Natural killer cell (primary cell): Measurements from ENCODE around the gene ZNF770. TPM values are rescaled to one million over a fixed set of nuclear protein-coding genes. Genes with fewer than 3 reads are reported as not detected.

Source experiments
- ATAC-seq, 3 donors: fragments of 150-1000 bp in 2 of 3; fragments of 200-7000 bp in 1 of 3; cut with Tn5 transposase; 1 replicate in 1 of 3; 2 replicates in 2 of 3; pipeline ENCODE4 v1.10.0; 2021; ENCODE audit warnings: mild to moderate bottlenecking in 2 of 3, moderate library complexity in 2 of 3
- DNase-seq, 2 donors: peaks; one replicate each; pipeline versions ENCODE4 v3.0.0 to v3.0.0-alpha.2; 2013 to 2021; ENCODE audit warnings: mixed read lengths in 1 of 2
- H3K27ac ChIP-seq: one replicate; pipeline ENCODE4 v1.5.1; 2013; ENCODE audit warnings: mild to moderate bottlenecking, low read length
- H3K27me3 ChIP-seq: one replicate; pipeline ENCODE4 v1.6.1; 2013; ENCODE audit warnings: low read length; ENCODE audit not compliant: control insufficient read depth, insufficient read depth
- H3K36me3 ChIP-seq: one replicate; pipeline ENCODE4 v1.6.1; 2013; ENCODE audit warnings: low read length; ENCODE audit not compliant: control insufficient read depth, insufficient read depth
- H3K4me1 ChIP-seq: one replicate; pipeline ENCODE4 v1.6.1; 2013; ENCODE audit warnings: low read length; ENCODE audit not compliant: control insufficient read depth, insufficient read depth
- H3K4me3 ChIP-seq: one replicate; pipeline ENCODE4 v1.5.1; 2013; ENCODE audit warnings: low read length
- H3K9me3 ChIP-seq: one replicate; pipeline ENCODE4 v1.6.1; 2013; ENCODE audit warnings: low read length; ENCODE audit not compliant: control insufficient read depth, insufficient read depth
- H3K27ac Mint-ChIP-seq, 2 donors: one replicate each; pipeline ENCODE4 v1.8.0; 2022; ENCODE audit warnings: mild to moderate bottlenecking in 2 of 2, mixed read lengths in 2 of 2, moderate library complexity in 1 of 2
- H3K27me3 Mint-ChIP-seq, 2 donors: one replicate each; pipeline ENCODE4 v1.8.0; 2022; ENCODE audit warnings: low read depth in 2 of 2, mixed read lengths in 2 of 2
- H3K36me3 Mint-ChIP-seq: one replicate; pipeline ENCODE4 v1.8.0; 2022; ENCODE audit warnings: mixed read lengths
- H3K4me1 Mint-ChIP-seq, 2 donors: one replicate each; pipeline ENCODE4 v1.8.0; 2022; ENCODE audit warnings: mixed read lengths in 2 of 2
- H3K4me3 Mint-ChIP-seq: one replicate; pipeline ENCODE4 v1.8.0; 2022; ENCODE audit warnings: mild to moderate bottlenecking, moderate library complexity, mixed read lengths
- H3K9me3 Mint-ChIP-seq, 2 donors: one replicate each; pipeline ENCODE4 v1.8.0; 2022; ENCODE audit warnings: mixed read lengths in 2 of 2
- CTCF ChIP-seq: fragments of 200-600 bp; IDR thresholded peaks from one replicate; pipeline ENCODE4 v1.8.0; 2022; ENCODE audit warnings: antibody characterized with exemption
- WGBS: methylation state at CpG from one replicate; pipeline ENCODE4 v1.1.7; 2013; ENCODE audit warnings: missing lambda C conversion rate; ENCODE audit not compliant: insufficient coverage; 5-methylcytosine and 5-hydroxymethylcytosine counted together
- intact Hi-C: fragments of 100-400 bp; cut with micrococcal nuclease; formaldehyde crosslinking; loops from one replicate; pipeline ENCODE4 v1.14.2; 2022
- total RNA-seq, 4 donors: library from RNA; stranded (reverse); fragments of 120-200 nt in 1 of 4; gene quantifications; one replicate each; pipeline versions ENCODE4 v1.2.3 to v1.2.4, GENCODE V29; 2013 to 2022

ZNF770 gene
- total RNA-seq, 3 donors from 2014 or later (not counting 1 experiment from before 2014, with no cell fraction given): 26.4 to 35.3 (median 30.1) TPM

- ATAC-seq: no peak
- Mint-ChIP-seq H3K27ac (no peak overlapping the region), H3K4me1 (no peaks in the 10 kb centered on the region), H3K36me3 (no peaks in the 10 kb centered on the region), H3K9me3 (no peaks in the 10 kb centered on the region), H3K27me3 (peaks cover 0 to 14% of the 10 kb centered on the region in 2 donors), H3K4me3 (no peak overlapping the region)
- no peak for TF ChIP-seq CTCF
- Histone ChIP-seq H3K36me3 (no peaks in the 10 kb centered on the region), H3K27me3 (no peaks in the 10 kb centered on the region), H3K9me3 (no peaks in the 10 kb centered on the region), H3K27ac (no peak overlapping the region), H3K4me3 (no peak overlapping the region), H3K4me1 (no peaks in the 10 kb centered on the region)
- 96% methylated on average over 2 of the region's 2 CpGs for WGBS
- DNase-seq: no peak
- intact Hi-C loops: no loop called here
Measured at GRCh38 chr15:35007397-35007796, 19.3 kb upstream of the ZNF770 start.

GRCh38 chr15:35005933-35006332 lies 17.8 kb upstream of the ZNF770 start:
- H3K9me3 Mint-ChIP-seq: no peaks in the 10 kb centered on the region
- H3K27ac Mint-ChIP-seq: no peak overlapping the region
- Histone ChIP-seq H3K4me3 (no peak overlapping the region), H3K36me3 (no peaks in the 10 kb centered on the region), H3K27me3 (no peaks in the 10 kb centered on the region), H3K27ac (no peak overlapping the region), H3K4me1 (no peaks in the 10 kb centered on the region), H3K9me3 (no peaks in the 10 kb centered on the region)
- H3K4me1 Mint-ChIP-seq: no peaks in the 10 kb centered on the region
- H3K4me3 Mint-ChIP-seq: no peak overlapping the region
- TF ChIP-seq CTCF: no peak
- H3K27me3 Mint-ChIP-seq: peaks cover 0 to 14% of the 10 kb centered on the region in 2 donors
- H3K36me3 Mint-ChIP-seq: no peaks in the 10 kb centered on the region
- intact Hi-C loops: no loop called here
- no peak for ATAC-seq
- 94% methylated on average over 5 of the region's 6 CpGs for WGBS
- DNase-seq: no peak

- no peak overlapping the region for H3K27ac Mint-ChIP-seq
- no peak for DNase-seq
- Histone ChIP-seq H3K27me3 (no peaks in the 10 kb centered on the region), H3K36me3 (no peaks in the 10 kb centered on the region), H3K9me3 (no peaks in the 10 kb centered on the region), H3K27ac (no peak overlapping the region), H3K4me1 (no peaks in the 10 kb centered on the region), H3K4me3 (no peak overlapping the region)
- H3K36me3 Mint-ChIP-seq: no peaks in the 10 kb centered on the region
- H3K9me3 Mint-ChIP-seq: no peaks in the 10 kb centered on the region
- 89% methylated on average over 3 of the region's 3 CpGs for WGBS
- H3K27me3 Mint-ChIP-seq: peaks cover 0 to 15% of the 10 kb centered on the region in 2 donors
- no peak overlapping the region for H3K4me3 Mint-ChIP-seq
- TF ChIP-seq CTCF: no peak
- no peak for ATAC-seq
- no peaks in the 10 kb centered on the region for H3K4me1 Mint-ChIP-seq
- intact Hi-C loops: no loop called here
Measured at GRCh38 chr15:35003928-35004327, 15.8 kb upstream of the ZNF770 start.

GRCh38 chr15:35000511-35000910 lies 12.4 kb upstream of the ZNF770 start:
- no peaks in the 10 kb centered on the region for H3K9me3 Mint-ChIP-seq
- no peaks in the 10 kb centered on the region for H3K36me3 ChIP-seq
- ATAC-seq (no peak), DNase-seq (no peak)
- H3K4me3 ChIP-seq: no peak overlapping the region
- H3K36me3 Mint-ChIP-seq: no peaks in the 10 kb centered on the region
- no peak for TF ChIP-seq CTCF
- H3K9me3 ChIP-seq: no peaks in the 10 kb centered on the region
- H3K27me3 ChIP-seq: no peaks in the 10 kb centered on the region
- peaks cover 4 to 17% of the 10 kb centered on the region in 2 donors for H3K27me3 Mint-ChIP-seq
- no peaks in the 10 kb centered on the region for H3K4me1 Mint-ChIP-seq
- intact Hi-C loops: no loop called here
- WGBS: 8% methylated on average over 1 of the region's 1 CpG
- H3K4me1 ChIP-seq: no peaks in the 10 kb centered on the region
- H3K27ac Mint-ChIP-seq: no peak overlapping the region
- H3K4me3 Mint-ChIP-seq: no peak overlapping the region
- H3K27ac ChIP-seq: no peak overlapping the region
